ENCODE data around the gene AUTS2.
"Not testable (repeated sequence)": the region's sequence is repeated elsewhere in the genome, so short reads cannot be mapped to it uniquely, and the experiment has no call there.

Gene AUTS2

DNA sequence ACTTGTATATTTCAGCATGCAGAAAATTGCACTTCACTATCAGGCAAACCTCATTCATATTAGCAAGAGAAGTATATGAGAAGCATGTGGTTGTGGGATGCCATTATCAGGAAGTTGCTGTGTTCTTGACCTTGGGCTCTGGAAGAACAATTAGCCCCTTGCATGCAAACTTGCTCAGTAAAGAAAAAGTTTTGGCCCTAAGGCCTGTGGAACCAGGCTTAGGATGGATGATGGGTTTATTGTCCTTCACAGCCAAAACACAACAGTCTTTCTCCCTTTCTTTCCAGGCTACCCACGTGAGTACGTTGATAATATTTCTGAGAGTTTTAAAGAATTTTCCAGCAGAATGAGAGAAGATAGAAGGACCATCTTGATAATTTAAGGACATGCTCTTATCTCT is 166.4 kb downstream of the AUTS2 start:
- DNase-seq, result no peak

DNA sequence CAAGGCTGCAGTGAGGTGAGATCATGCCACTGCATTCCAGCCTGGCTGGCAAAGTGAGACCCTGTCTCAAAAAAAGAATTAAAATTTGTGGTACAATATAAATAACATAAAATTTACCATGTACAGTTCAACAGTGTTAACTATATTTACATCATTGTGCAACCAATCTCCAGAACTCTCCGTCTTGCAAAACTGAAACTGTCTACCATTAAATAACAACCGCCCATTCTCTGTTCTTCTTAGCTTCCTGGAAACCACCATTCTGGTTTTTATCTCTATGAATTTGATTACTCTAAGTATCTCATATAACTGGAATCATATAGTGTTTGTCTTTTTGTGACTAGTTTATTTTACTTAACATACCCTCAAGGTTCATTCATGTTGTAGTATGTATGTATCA is 167.6 kb downstream of the AUTS2 start:
- DNase-seq, result peak in 1 of 5 donors; percentile 9

DNA sequence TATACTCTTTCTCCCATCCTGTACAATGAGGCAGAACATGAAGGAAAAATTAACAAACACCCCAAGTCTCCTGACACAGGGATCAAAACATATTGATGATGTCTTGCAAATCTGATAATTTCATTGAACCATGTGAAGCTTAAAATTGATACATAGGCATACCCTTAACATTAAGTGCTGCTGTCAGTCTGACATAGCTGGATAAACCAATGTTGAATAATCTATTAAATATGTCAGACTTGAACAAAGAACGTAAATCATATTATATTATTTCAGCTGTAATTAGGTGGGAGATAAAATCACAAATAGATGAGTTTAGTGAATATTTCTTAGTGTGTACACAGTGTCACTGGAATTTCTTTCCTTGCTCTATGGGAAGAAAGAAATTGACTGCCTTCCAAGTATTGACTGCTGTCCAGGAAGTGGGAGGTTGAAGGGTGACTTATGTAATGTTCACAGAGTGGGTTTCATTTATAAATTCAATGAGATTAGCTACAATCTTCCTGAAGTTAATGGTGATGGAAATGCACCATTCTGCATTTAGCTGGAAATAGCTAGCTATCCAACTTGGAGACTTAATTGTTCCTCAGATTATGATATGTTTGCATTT is 170.8 kb downstream of the AUTS2 start:
- no peak for DNase-seq

DNA sequence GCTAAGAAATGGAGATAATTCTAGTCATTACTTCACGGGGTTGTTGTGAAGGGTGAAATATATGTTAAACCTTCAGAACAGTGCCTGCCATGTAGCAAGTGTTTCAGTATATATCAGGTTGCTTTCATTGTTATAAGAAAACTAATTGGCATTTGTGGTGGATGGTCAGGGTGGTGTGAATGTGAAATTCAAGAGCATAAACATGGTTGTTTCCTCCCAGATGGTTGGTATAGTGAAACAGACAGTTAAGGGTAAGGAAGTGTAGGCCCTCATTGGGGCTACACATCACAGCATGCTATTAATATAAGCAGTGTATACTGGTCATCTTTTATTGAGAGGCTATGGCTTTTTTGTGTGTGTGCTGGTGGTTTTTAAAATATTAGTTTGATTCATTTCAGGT is 171.6 kb downstream of the AUTS2 start:
- DNase-seq, result no peak

DNA sequence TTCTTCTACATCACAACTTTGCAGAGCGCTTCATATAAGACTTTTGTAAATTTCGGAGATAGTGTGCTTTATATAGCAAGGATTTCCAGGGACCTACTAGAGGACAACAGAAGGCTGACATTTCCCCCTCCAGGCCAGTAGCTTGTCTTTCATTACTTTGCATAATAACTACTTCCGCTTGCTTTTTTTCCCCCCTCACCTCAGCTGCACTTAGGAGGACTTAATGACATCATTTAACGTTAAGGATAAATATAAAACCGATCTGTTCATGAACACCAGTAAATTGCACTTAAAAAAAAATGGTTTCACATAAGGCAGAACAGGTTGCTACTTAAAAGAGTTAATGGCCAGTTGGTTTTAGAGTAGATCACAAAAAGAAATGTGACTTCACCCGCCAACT is 172.3 kb downstream of the AUTS2 start:
- DNase-seq, result no peak

DNA sequence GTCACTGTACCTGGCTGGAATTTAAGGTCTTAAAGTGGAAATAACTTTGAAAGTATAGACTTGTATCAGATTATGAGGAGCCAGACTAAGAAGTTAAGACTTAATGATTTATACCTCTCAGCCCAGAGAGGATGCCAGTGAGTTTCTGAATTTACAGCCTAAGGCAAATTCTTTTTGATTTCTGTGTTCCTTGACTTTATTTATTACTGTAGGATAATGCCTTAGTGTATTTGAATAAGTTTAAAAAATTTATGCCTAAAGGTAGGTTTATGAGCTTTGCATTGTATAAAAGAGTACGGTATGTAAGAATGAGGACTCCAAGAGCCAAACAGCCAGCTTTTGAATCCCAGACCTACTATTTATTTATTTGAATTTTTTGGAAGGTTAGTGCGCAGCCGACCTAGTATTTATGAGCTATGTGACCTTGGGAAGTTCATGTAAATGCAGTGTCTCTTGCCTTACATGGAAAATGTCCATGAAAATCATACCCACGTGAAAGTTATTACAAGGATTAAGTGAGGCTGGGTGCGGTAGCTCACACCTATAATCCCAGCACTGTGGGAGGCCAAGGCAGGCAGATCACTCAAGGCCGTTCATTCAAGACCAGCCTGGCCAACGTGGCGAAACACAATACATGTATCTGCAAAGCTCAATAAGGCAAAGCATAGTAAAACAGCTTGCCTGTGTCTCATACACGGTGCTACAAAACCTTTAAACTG is 174.6 kb downstream of the AUTS2 start:
- DNase-seq, result no peak

DNA sequence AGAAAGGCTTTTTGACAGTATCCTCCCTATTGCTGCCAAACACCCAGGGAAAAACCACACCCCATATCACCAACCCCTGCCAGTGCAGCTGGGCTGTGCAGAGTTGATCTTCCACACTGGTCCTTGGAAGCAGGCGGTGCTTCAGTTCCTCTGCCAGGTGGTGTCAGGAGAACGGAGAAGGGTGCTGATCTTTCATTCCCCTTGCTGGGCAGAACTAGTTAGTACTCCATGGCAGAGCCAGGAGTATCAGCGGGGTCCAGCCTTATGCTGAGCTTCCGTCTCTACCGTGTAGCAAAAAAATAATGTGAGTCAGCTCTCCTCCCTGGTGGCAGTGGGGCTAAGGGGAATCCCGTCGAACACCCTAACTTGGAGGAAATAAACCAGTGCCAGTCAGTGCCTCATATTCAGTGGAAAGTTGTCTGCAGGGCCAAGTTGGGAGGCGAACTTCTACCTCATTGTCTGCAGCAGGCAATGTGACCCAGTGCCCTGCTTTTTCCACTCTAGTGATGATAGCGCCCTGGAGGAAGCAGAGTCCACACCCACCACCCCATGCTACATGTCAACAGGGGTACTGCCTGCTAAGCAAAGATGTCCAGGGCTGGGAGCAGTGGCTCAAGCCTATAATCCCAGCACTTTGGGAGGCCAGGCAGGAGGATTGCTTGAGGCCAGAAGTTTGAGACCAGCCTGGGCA is 175.4 kb downstream of the AUTS2 start:
- no peak for DNase-seq

DNA sequence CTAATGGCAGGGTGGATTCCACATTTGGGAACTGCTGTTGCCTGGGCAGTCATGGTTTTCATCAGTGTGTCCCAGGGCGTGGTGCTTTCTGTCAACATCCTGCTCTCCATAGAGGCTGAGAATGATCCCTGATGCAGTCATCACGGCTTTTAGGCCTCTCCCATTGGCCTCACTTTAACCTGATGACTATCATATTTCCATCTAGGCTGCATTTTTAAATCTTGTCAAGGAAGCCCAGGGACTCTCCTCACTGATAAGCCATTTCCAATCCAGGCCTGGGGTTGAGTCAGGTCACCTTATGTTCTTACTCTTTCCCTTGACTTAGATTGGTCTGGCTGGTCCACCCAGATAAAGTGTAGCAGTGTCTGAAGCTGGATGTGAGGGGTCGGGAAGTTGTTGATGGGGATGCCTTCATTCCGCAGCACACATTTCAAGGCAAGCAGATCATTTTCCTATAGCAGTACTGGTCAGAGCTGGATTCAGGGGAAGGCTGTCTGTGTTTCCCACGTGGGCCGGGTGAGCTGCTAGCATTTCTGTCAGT is 177.0 kb downstream of the AUTS2 start:
- DNase-seq, result no peak

DNA sequence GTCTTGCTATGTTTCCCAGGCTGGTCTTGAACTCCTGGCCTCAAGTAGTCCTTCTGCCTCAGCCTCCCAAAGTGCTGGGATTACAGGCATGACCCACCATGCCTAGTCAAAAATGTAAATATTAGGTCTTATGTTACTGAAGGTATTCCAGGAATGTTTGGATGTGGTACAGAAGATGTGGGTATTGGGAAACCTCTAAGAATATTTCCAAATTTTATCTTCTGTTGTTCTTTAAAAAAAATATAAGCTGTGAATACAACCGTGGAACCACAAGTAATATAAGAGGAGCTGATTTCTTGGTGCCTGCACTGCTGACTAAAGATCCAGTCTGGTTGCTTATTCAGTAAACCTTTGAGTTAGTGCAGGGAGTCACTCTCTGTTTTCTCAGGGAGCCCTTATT is 178.3 kb downstream of the AUTS2 start:
- no peak for DNase-seq

DNA sequence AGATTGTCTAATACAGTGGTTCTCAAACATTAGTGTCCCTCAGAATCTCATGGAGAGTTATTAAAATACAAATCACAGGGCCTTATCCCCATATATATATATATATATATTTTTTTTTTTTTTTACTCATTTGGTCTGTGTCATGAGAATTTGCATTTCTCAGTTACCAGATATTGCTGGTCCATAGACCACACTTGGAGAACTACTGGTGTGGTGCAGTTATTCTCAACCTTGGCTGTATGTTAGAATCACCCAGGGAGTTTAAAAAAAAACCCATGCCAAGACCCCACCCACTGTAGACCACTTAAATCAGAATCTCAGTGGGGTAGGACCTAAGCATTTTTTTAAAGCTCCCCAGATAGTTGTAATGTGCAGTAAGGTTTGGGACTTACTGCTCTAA is 179.9 kb downstream of the AUTS2 start:
- no peak for DNase-seq

DNA sequence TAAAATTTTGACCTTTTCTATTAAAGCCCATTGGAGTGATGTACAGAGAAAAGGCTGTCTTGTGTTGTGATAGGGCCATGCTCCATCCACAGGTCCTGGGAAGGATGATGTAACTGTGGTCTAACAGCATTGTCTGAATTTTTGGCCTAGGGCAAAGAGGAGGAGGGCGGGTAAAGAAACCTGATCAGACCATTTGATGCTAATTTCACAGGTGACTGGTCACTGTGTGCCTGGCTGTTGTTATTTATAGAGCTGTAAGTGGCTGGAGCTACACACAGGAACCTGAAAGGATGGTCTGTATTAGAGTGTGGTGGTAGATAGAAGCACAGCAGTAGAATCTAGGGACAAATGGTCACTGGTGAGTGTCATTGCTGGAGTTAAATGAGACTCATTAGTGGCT is 182.1 kb downstream of the AUTS2 start:
- DNase-seq, result no peak

DNA sequence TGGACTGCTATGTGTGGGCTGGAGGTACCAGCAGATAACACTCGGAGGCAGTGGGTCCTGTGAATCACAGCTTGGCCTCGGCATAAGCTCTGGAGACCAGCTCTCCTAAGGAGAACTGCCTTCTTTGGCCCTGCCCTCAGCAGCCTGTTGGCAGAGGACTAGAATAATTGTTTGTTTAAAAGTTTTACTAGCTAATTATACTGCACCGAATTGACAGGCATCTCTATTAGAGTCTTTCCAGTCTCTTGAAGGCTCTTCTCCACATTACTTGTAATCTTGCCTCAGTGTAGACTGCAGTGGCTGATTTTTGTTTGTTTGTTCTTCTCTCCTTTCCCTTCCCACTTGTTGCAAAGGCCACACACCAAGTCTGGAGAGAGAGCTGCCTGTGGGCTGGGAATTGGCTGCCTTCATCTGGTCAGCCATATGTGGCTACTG is 183.2 kb downstream of the AUTS2 start:
- no peak for DNase-seq

DNA sequence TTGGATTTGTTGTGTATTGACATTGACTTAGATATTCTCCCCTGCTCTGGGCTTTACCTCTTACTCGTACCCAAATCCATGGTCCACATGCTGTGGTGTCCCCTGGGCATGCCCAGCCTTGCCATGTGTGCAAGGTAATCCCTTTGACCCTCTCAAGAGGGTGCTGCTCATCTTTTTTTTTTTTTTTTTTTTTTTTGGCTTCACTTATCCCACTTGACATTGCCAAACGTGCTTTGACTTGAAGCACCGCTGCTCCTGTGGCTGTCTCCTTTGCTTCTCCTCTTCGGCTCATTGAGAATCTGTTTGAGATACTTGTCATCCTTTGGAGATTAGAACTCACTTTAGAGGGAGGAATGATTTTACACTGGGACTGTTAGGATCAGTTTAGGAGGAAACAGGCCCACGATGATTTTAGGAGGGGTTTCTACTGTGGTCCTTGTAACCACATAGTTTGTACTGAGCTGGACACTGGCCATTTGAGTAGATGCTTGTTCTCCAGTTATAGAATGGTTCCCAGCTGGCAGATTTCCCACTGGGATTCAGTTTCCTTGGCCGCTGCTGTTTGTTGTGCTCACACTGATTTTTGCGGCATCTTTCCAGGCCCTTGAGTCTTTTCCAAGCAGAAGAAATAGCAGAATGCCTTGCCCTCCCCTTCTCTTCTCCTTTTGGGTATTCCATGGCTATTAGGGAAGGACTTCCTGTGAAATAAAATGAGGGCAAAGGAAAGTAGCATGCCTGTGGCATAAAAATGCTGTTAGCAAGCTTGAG is 184.8 kb downstream of the AUTS2 start:
- no peak for DNase-seq

DNA sequence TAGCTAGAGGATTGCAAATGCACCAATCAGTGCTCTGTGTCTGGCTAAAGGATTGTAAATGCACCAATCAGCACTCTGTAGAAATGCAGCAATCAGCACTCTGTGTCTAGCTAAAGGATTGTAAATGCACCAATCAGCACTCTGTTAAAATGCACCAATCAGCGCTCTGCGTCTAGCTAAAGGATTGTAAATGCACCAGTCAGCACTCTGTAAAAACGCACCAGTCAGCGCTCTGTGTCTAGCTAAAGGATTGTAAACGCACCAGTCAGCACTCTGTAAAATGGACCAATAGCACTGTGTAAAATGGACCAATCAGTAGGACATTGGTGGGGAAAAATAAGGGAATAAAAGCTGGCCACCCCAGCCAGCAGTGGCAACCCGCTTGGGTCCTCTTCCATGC is 187.9 kb downstream of the AUTS2 start:
- DNase-seq, result not testable (repeated sequence)

DNA sequence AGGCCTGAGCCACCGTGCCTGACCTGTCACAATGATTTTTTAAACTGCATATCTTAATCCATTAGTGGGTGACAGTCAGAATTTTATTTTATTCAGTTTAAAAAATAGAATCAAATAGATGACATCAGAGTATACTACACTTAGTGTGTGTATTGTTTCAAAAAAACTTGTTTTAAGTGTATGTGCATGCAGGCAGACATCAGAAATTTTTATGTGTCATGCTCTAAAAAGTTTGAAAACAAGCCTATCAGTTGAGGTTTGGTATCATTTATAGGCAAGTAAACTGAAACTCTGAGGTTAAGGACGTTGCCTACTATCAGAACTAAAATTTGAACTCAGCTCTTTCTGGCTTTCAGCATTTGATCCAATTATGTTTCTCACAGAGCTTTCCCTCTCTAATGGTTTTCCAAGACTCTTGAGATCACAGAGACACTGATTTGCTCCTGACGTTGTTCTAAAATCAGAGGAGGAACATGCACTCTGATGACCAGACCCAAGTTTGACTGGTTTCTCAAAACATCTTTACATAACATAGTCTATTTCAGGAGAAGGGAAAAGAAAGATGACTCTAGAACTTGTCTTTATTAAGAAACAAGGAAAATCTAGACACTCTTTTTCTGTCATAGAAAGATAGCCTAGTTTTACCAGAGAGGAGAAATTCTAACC is 188.6 kb downstream of the AUTS2 start:
- no peak for DNase-seq

DNA sequence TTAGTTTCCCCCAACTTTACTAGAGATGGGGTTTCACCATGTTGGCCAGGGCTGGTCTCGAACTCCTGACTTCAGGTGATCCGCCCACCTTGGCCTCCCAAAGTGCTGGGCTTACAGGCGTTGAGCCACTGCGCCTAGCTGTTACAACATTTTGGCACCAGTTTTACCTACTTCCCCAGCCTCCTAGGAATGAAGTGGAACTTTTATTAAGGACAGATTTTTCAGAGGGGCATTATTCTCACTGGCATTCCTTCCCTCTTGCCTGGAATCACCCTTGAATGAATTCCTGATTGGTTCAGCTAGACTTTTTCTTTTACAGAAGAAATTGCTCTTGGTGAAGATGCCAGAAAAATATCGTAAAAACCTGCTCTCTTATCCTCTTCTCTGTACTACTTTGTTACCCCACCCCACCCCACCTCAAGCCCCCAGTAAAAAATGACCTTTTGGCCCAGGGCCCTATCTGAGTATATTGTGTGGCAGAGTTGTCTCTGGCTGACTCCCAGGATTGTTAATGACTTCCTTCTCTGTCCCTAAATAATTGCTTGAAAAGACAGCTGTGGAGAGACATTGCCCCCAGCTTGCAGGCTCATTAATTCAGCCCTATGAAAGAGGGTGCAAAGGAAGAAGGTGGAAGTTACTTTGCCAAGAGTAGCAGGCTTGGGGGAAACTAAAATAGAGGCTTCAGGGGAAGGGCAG is 189.6 kb downstream of the AUTS2 start:
- no peak for DNase-seq

DNA sequence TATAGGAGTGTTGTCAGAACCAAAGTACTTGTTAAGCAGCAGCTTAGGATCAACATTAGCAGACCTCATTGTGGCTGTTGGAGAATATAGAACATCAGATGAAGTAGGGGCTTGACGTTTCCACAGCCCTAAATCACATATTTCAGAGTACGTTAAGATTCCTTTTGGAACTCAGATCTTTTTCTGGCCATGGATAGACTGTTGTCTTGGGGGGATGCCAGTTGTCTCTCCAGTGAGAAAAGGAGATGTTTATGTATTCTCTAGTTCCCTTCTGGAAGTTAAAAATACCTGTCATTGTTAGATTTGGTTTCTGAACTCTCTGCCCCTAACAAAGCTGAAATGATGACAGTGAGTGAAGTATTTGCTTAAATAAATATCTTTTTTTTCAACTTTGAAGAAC is 191.3 kb downstream of the AUTS2 start:
- no peak for DNase-seq

DNA sequence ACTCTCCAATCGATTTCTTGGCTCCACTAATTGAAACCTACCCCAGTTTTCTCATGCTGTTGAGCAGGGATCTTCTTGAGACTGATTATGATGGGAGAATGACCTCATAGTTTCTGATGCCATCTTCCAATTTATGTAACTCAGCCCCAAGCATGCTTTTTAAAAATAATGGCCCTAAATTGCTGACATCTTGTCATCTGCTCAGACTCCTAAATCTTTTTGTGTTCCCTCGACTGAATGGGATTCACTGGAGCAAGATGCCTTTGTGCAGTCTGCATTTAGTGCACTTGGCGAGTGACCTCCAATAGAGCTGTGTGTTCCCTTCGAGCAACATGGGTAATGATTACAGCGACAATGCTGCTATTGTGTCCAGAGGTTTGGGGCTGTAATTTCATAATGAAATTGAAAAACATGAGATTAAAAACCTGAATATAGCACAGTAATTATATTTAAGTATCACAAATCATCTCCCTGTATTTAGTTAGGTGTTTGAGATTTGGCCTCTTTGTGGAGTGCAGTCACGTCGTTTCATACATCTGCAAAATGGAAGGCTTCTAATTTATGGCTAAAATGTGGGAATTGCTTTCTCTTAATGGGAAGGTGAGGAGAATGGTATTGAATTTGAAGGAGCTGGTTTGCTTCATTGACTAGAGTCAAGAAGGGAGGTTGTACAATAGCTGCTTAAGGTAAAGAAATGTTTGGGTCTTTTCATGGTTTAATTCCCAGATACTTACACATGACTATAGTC is 192.9 kb downstream of the AUTS2 start:
- DNase-seq, result no peak

DNA sequence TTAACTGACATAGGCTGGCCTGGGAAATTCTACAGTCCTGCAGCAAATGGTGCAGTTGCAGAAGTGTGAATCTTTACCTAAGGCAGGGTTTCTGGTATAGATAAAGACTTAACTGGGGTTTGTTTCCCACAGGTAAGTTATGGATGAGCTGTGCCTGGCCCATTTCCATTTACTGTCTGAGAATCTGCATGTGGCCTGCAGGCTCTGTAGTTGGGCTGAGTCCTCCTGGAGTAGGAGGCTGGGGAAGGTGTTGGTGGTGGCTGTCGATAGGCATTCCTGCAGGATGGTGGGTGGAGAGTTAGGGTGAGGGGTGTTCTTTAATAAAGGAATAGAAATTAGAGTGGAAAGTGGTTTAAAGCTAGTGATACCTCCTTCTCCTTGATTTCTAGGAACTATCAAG is 193.5 kb downstream of the AUTS2 start:
- DNase-seq, result no peak

DNA sequence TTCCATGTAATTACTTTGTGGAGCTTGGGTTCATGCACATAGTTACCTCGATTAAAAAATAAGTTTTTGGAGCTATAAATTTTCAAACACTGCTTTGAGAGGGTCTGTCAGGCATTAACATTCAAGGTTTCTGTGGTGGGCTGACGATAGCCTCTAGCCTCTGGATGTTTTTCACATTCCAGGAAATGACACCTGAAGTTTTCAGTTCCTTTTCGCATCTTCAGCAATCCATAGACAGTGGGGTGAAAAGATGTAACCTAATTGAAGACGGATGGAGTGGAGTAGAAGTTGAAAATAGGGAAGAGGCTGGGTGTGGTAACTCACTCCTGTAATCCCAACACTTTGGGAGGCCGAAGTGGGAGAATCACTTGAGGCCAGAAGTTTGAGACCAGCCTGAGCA is 197.7 kb downstream of the AUTS2 start:
- no peak for DNase-seq

DNA sequence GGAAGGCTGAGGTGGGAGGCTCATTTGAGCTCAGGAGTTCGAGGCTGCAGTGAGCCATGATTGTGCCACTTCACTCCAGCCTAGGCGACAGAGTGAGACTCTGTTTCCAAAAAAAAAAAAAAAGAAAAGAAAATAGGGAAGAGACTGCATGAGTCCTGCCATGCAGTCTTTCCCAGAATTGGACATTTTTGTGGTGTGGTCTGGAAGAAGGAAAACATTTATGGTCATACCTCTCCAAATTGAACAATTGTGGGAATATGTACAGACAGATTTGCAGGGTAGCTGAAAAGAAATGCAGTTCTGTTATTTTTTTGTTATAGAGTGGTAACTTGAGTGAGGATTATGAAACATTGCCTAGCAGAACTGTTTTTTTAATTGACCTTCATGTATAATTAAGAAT is 198.1 kb downstream of the AUTS2 start:
- no peak for DNase-seq

Measured in T-helper 1 cell (primary cell).